K562 (cell line): ENCODE data around the gene CD300H. TPM values are rescaled to one million over a fixed set of nuclear protein-coding genes. Genes with fewer than 3 reads are reported as not detected.

Experiments used
- ATAC-seq: fragments of 200-7000 bp; cut with Tn5 transposase; 3 replicates; pipeline ENCODE4 v1.9.1; 2020; ENCODE audit warnings: moderate library complexity
- BruUV-seq: library from RNA; stranded (reverse); fragments of 400-500 nt; replicated peaks from 2 replicates; lab custom pipeline; 2021; lab: Mats Ljungman, UMichigan
- CTCF ChIA-PET: fragments of 300-600 bp; formaldehyde crosslinking; extraction: SDS; loops from one replicate; lab custom pipeline; 2021; ENCODE audit warnings: low intra/inter-chr PET ratio; lab: Yijun Ruan, JAX
- POLR2A ChIA-PET: fragments of 300-600, 350-650 bp; sonication (Branson Sonifier 250); formaldehyde crosslinking; extraction: SDS; loops from one replicate; lab custom pipeline; 2021; ENCODE audit warnings: antibody characterized with exemption, inconsistent platforms; lab: Yijun Ruan, JAX
- DNase-seq, 4 experiments: peaks; one replicate each; pipeline versions ENCODE4 v3.0.0 to v3.0.0-alpha.2; 2011 to 2018; ENCODE audit warnings: low spot score in 3 of 4, mixed read lengths in 3 of 4; ENCODE audit errors: extremely low read depth in 1 of 4
- FAIRE-seq: peaks from 2 replicates; lab custom pipeline; 2011; peaks lifted over from hg19 to GRCh38; lab: Jason Lieb, UNC
- H2AFZ ChIP-seq: 2 replicates; pipeline ENCODE4 v1.6.0; 2011; ENCODE audit warnings: low read depth, low read length, control low read depth, inconsistent platforms
- H3K27ac ChIP-seq: fragments of 200-600 bp; 3 replicates; pipeline ENCODE4 v1.8.0; 2011; ENCODE audit warnings: low read depth, mild to moderate bottlenecking, control low read depth, inconsistent platforms, low read length, moderate library complexity, mixed read lengths; ENCODE audit errors: extremely low read depth
- H3K27me3 ChIP-seq, 2 experiments: fragments of 300-600 bp in 1 of 2; 2 replicates in 1 of 2; 3 replicates in 1 of 2; pipeline versions ENCODE4 v1.6.0 to v1.8.0; 2011; ENCODE audit warnings: inconsistent platforms in 2 of 2, low read length in 2 of 2, mild to moderate bottlenecking in 1 of 2, mixed read lengths in 1 of 2, moderate library complexity in 1 of 2; ENCODE audit not compliant: control insufficient read depth in 2 of 2, insufficient read depth in 2 of 2
- H3K36me3 ChIP-seq: fragments of 300-600 bp; 3 replicates; pipeline ENCODE4 v1.8.0; 2011; ENCODE audit warnings: mild to moderate bottlenecking, low read length, inconsistent platforms; ENCODE audit not compliant: control insufficient read depth, insufficient read depth
- H3K4me1 ChIP-seq, 2 experiments: fragments of 200-600 bp in 1 of 2; replicated peaks in 1 of 2; 2 replicates in 1 of 2; 3 replicates in 1 of 2; pipeline versions ENCODE4 v1.5.1 to v1.8.0; 2011; ENCODE audit warnings: inconsistent platforms in 2 of 2, low read length in 2 of 2, mild to moderate bottlenecking in 1 of 2, mixed read lengths in 1 of 2, moderate library complexity in 1 of 2; ENCODE audit not compliant: control insufficient read depth in 2 of 2, insufficient read depth in 2 of 2
- H3K4me2 ChIP-seq: 2 replicates; pipeline ENCODE4 v1.6.1; 2011; ENCODE audit warnings: low read length, control low read depth, inconsistent platforms, mixed read lengths; ENCODE audit not compliant: insufficient read depth
- H3K4me3 ChIP-seq: fragments of 200-600 bp; sonication (generic), shearing (Covaris generic); 2 replicates; pipeline ENCODE4 v1.5.1; 2016; ENCODE audit warnings: control low read depth, inconsistent platforms
- H3K79me2 ChIP-seq: fragments of 200-600 bp; 3 replicates; pipeline ENCODE4 v1.8.0; 2011; ENCODE audit warnings: low read length, inconsistent platforms; ENCODE audit not compliant: control insufficient read depth, insufficient read depth
- H3K9ac ChIP-seq, 2 experiments: 2 replicates each; pipeline versions ENCODE4 v1.6.0 to v1.6.1; 2011; ENCODE audit warnings: low read depth in 2 of 2, low read length in 2 of 2, control low read depth in 1 of 2, inconsistent platforms in 1 of 2, mild to moderate bottlenecking in 1 of 2, mixed read lengths in 1 of 2; ENCODE audit not compliant: insufficient read depth in 1 of 2
- H3K9me1 ChIP-seq: one replicate; pipeline ENCODE4 v1.6.0; 2011; ENCODE audit warnings: inconsistent platforms, mild to moderate bottlenecking, low read length, moderate library complexity; ENCODE audit not compliant: control insufficient read depth, insufficient read depth
- H3K9me3 ChIP-seq: replicated peaks from 2 replicates; pipeline ENCODE4 v1.5.1; 2011; ENCODE audit warnings: low read depth, low read length, inconsistent platforms; ENCODE audit not compliant: control insufficient read depth, insufficient read depth
- H4K20me1 ChIP-seq: replicated peaks from 2 replicates; pipeline ENCODE4 v1.6.1; 2011; ENCODE audit warnings: low read length, inconsistent platforms, mixed read lengths; ENCODE audit not compliant: control insufficient read depth, insufficient read depth
- CC2D1A ChIP-seq: fragments of 450-650 bp; IDR thresholded peaks from 2 replicates; pipeline ENCODE4 v1.6.1; 2017; ENCODE audit warnings: mild to moderate bottlenecking
- CEBPG ChIP-seq, 3 experiments: fragments of 200-800 bp in 1 of 3; sonication (Bioruptor generic) in 1 of 3; sonication (generic) in 1 of 3; formaldehyde crosslinking in 1 of 3; IDR thresholded peaks in 2 of 3; conservative IDR thresholded peaks in 1 of 3; 2 replicates each; pipeline versions ENCODE4 v1.6.1 to v1.8.0; 2016 to 2022; ENCODE audit warnings: missing compliant biosample characterization in 2 of 3, missing genetic modification characterization in 2 of 3, mild to moderate bottlenecking in 1 of 3, missing genetic modification reagents in 1 of 3
- LCOR ChIP-seq: sonication (generic); formaldehyde crosslinking; IDR thresholded peaks from 2 replicates; pipeline ENCODE4 v1.8.0; 2022; ENCODE audit warnings: mild to moderate bottlenecking, missing genetic modification reagents
- MAFF ChIP-seq: IDR thresholded peaks from 2 replicates; pipeline ENCODE4 v1.6.1; 2012; ENCODE audit warnings: low read length, improper control_type of control experiment
- MYBL2 ChIP-seq, 2 experiments: fragments of 450-650 bp in 1 of 2; sonication (generic) in 1 of 2; formaldehyde crosslinking in 1 of 2; IDR thresholded peaks; 2 replicates each; pipeline versions ENCODE4 v1.6.1 to v1.8.1; 2017 to 2022; ENCODE audit warnings: borderline replicate concordance in 1 of 2, inconsistent platforms in 1 of 2, low read depth in 1 of 2, mild to moderate bottlenecking in 1 of 2, missing genetic modification reagents in 1 of 2, moderate library complexity in 1 of 2
- NELFE ChIP-seq: IDR thresholded peaks from 2 replicates; pipeline ENCODE4 v1.6.1; 2011; ENCODE audit warnings: mild to moderate bottlenecking; ENCODE audit not compliant: insufficient read depth, insufficient read length
- PURB ChIP-seq: sonication (generic); formaldehyde crosslinking; IDR thresholded peaks from 2 replicates; pipeline ENCODE4 v1.9.0; 2021; ENCODE audit warnings: low read depth, mild to moderate bottlenecking, missing genetic modification reagents
- TAF1 ChIP-seq: IDR thresholded peaks from 2 replicates; pipeline ENCODE4 v1.6.1; 2011; ENCODE audit warnings: mild to moderate bottlenecking, low read length, moderate library complexity; ENCODE audit not compliant: insufficient read depth, control insufficient read depth, severe bottlenecking; ENCODE audit errors: extremely low read depth
- XRCC5 ChIP-seq: fragments of 200-400 bp; formaldehyde crosslinking; IDR thresholded peaks from 2 replicates; pipeline ENCODE4 v1.6.1; 2017; ENCODE audit warnings: low read depth, mild to moderate bottlenecking, low read length
- ZNF133 ChIP-seq: fragments of 250-450 bp; sonication (Bioruptor Pico); IDR thresholded peaks from 2 replicates; pipeline ENCODE4 v1.4.0; 2020; ENCODE audit warnings: mild to moderate bottlenecking
- ZNF583 ChIP-seq: fragments of 250-450 bp; sonication (Bioruptor Pico); IDR thresholded peaks from 2 replicates; pipeline ENCODE4 v1.4.0; 2020
- WGBS: fragments of 100-300 bp; shearing (Covaris generic); methylation state at CpG from one replicate; pipeline ENCODE4 v1.1.6; 2016; ENCODE audit warnings: low coverage, mixed read lengths; ENCODE audit not compliant: insufficient coverage; ENCODE audit errors: missing lambda C conversion rate; 5-methylcytosine and 5-hydroxymethylcytosine counted together
- in situ Hi-C: fragments of 300-500 bp; cut with MboI; formaldehyde crosslinking; loops from 4 replicates; pipeline ENCODE4 v1.15.0; 2018; ENCODE audit warnings: inconsistent platforms, mixed read lengths
- intact Hi-C: fragments of 100-400 bp; cut with micrococcal nuclease; formaldehyde crosslinking; loops from 2 replicates; pipeline ENCODE4 v1.14.2; 2022
- polyA plus RNA-seq, 8 experiments: library from polyadenylated mRNA; depleted of rRNA in 4 of 8; stranded (reverse) in 5 of 8; unstranded in 3 of 8; fragments of >200 nt; fragmentation: Nextera tagmentation in 2 of 8; fragmentation: Illumina TruSeq in 1 of 8; extraction: Ambion mirVana in 2 of 8; extraction: Trizol in 1 of 8; gene quantifications; 2 replicates each; pipeline versions ENCODE4 v1.2.1 to v1.2.3, GENCODE V29; 2011 to 2014; ENCODE audit warnings: inconsistent platforms in 1 of 8, missing spikeins in 1 of 8
- total RNA-seq, 7 experiments: library from RNA; depleted of rRNA in 6 of 7; stranded (reverse); fragments of >200 nt in 6 of 7; fragmentation: Illumina TruSeq in 2 of 7; extraction: Trizol in 2 of 7; gene quantifications; 2 replicates each; pipeline versions ENCODE4 v1.2.1 to v1.2.3, GENCODE V29; 2011 to 2021; ENCODE audit warnings: low replicate concordance in 1 of 7
- TF ChIP-seq, protein P1 (sequence below): fragments of 450-650 bp; IDR thresholded peaks from 2 replicates; pipeline ENCODE4 v1.6.1; 2016; ENCODE audit warnings: low read depth, mild to moderate bottlenecking, moderate library complexity

Gene CD300H
- total and polyA plus RNA-seq, 9 of the 15 experiments (the other 6 are each of a cell fraction or from before 2014, with no cell fraction given), result not detected

DNA sequence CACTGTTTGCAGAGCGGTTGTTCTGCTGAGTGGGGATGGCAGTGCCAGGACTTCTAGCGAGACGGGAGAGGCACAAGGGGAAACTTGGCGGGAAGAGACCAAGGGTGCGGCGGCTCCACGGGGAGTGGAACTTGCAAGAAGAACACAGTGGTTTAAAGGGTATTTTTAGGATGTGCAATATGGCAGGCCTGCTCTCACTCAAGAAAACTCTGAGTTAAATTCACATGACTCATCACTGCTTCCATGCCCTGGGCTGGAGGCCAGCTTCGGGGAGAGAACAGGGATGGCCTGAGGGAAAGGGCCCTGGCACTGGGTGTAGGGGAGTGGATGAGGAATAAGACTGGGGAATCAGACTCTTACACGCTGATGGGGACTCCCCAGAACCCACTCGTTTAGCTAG is 38.1 kb upstream of the CD300H start:
- no TSS peak for BruUV-seq
- TF ChIP-seq ZNF583 (no peak), CC2D1A (no peak), NELFE (no peak), PURB (no peak), CEBPG (CRISPR knock-in tag; IDR thresholded peaks at IDR 0.05) (no peak), CEBPG (tag; conservative IDR thresholded peaks at IDR 0.05 in 1 of 2, IDR thresholded peaks at IDR 0.05 in 1 of 2) (no peak), TAF1 (no peak), MAFF (no peak), LCOR (no peak), XRCC5 (no peak), ZNF133 (CRISPR knock-in tag) (no peak), MYBL2 (IDR thresholded peaks at IDR 0.05; ENCODE audit: low read depth) (no peak), MYBL2 (CRISPR knock-in tag; IDR thresholded peaks at IDR 0.05; ENCODE audit: borderline replicate concordance) (no peak)
- TF ChIP-seq, protein P1, sequence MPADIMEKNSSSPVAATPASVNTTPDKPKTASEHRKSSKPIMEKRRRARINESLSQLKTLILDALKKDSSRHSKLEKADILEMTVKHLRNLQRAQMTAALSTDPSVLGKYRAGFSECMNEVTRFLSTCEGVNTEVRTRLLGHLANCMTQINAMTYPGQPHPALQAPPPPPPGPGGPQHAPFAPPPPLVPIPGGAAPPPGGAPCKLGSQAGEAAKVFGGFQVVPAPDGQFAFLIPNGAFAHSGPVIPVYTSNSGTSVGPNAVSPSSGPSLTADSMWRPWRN, result no peak
- Histone ChIP-seq H4K20me1 (peaks cover 2% of the 10 kb centered on the region; the same call in 1 of the 2 replicates), H3K36me3 (no peaks in the 10 kb centered on the region), H3K4me3 (no peak overlapping the region), H3K9me1 (no peaks in the 10 kb centered on the region), H3K27ac (no peak overlapping the region), H3K79me2 (no peaks in the 10 kb centered on the region), H3K4me1 (no peaks in the 10 kb centered on the region), H3K9ac (no peak overlapping the region), H2AFZ (no peak overlapping the region), H3K27me3 (peaks cover 3 to 60% of the 10 kb centered on the region in 2 experiments; a peak in 3 of 5 replicates), H3K9me3 (no peaks in the 10 kb centered on the region), H3K4me2 (no peak overlapping the region)
- 2% methylated on average over 10 of the region's 10 CpGs for WGBS
- CTCF ChIA-PET, result no interaction called here
- no peak for DNase-seq
- intact Hi-C loops, result no loop called here
- no peak for ATAC-seq
- in situ Hi-C loops, result no loop called here
- FAIRE-seq, result no peak
- POLR2A ChIA-PET, result interaction anchor here (1.1 kb wide), 1 partner anchor 13 kb away, joined by 6 read pairs; no protein-coding TSS in a partner anchor
